HCT116 (cell line): ENCODE data around the gene GUK1. TPM values are rescaled to one million over a fixed set of nuclear protein-coding genes. Genes with fewer than 3 reads are reported as not detected.

ENCODE experiments used
- ATAC-seq: fragments of 200-7000 bp; cut with Tn5 transposase; 2 replicates; pipeline ENCODE4 v1.9.1; 2020; ENCODE audit warnings: mild to moderate bottlenecking, moderate library complexity
- BruUV-seq: library from RNA; stranded (reverse); fragments of 400-500 nt; replicated peaks from 2 replicates; lab custom pipeline; 2021; lab: Mats Ljungman, UMichigan
- CTCF ChIA-PET: fragments of 300-600 bp; sonication (Branson Sonifier 250); formaldehyde crosslinking; loops from one replicate; lab custom pipeline; 2021; ENCODE audit warnings: antibody characterized with exemption; lab: Charles Lee
- POLR2A ChIA-PET: fragments of 300-600, 350-600 bp; sonication (Branson Sonifier 250); formaldehyde crosslinking; loops from one replicate; lab custom pipeline; 2021; ENCODE audit warnings: antibody characterized with exemption; lab: Charles Lee
- RAD21 ChIA-PET, 2 experiments: fragments of 300-600 bp; sonication (Branson Sonifier 250); formaldehyde crosslinking; loops; one replicate each; lab custom pipeline; 2023; ENCODE audit warnings: low total read pairs in 2 of 2; ENCODE audit not compliant: uncharacterized antibody in 2 of 2, unreplicated experiment in 2 of 2, low non-redundant PET in 1 of 2; lab: Charles Lee
- DNase-seq: peaks from one replicate; pipeline ENCODE4 v3.0.0-alpha.2; 2010; ENCODE audit warnings: low read depth, low spot score
- H2AFZ ChIP-seq: fragments of 200-600 bp; shearing (Covaris generic), sonication (generic); 2 replicates; pipeline ENCODE4 v1.6.1; 2017; ENCODE audit warnings: low read depth, mixed run types, mixed read lengths, antibody characterized with exemption, low read length; ENCODE audit not compliant: poor library complexity, severe bottlenecking
- H3K27ac ChIP-seq: 2 replicates; pipeline ENCODE4 v1.5.1; 2012; ENCODE audit warnings: low read depth, low read length
- H3K27me3 ChIP-seq: fragments of 200-600 bp; sonication (generic); 2 replicates; pipeline ENCODE4 v1.6.1; 2016; ENCODE audit warnings: mixed run types, low read length, mixed read lengths; ENCODE audit not compliant: insufficient read depth
- H3K36me3 ChIP-seq, 2 experiments: fragments of 200-500 bp in 1 of 2; fragments of 200-600 bp in 1 of 2; sonication (Bioruptor generic) in 1 of 2; sonication (generic) in 1 of 2; 2 replicates each; pipeline versions ENCODE4 v1.5.1 to v1.6.1; 2014 to 2016; ENCODE audit warnings: low read length in 2 of 2, inconsistent platforms in 1 of 2, mixed read lengths in 1 of 2, mixed run types in 1 of 2; ENCODE audit not compliant: insufficient read depth in 2 of 2, control insufficient read depth in 1 of 2
- H3K4me1 ChIP-seq, 2 experiments: fragments of 200-600 bp in 1 of 2; sonication (generic) in 1 of 2; 2 replicates each; pipeline versions ENCODE4 v1.5.1 to v1.6.1; 2012 to 2017; ENCODE audit warnings: low read length in 2 of 2, inconsistent platforms in 1 of 2, mild to moderate bottlenecking in 1 of 2, mixed read lengths in 1 of 2, mixed run types in 1 of 2, moderate library complexity in 1 of 2; ENCODE audit not compliant: insufficient read depth in 2 of 2, control insufficient read depth in 1 of 2
- H3K4me2 ChIP-seq: fragments of 200-600 bp; sonication (generic); 2 replicates; pipeline ENCODE4 v1.6.1; 2017; ENCODE audit warnings: mixed run types, low read length, mixed read lengths
- H3K4me3 ChIP-seq, 2 experiments: fragments of 200-600 bp in 1 of 2; sonication (generic) in 1 of 2; replicated peaks in 1 of 2; 2 replicates each; pipeline ENCODE4 v1.5.1; 2011 to 2016; ENCODE audit warnings: low read length in 2 of 2, control low read depth in 1 of 2, low read depth in 1 of 2, mild to moderate bottlenecking in 1 of 2, mixed read lengths in 1 of 2, mixed run types in 1 of 2
- H3K79me2 ChIP-seq: fragments of 200-600 bp; sonication (generic); 2 replicates; pipeline ENCODE4 v1.6.1; 2017; ENCODE audit warnings: mild to moderate bottlenecking, mixed run types, low read length, moderate library complexity, mixed read lengths; ENCODE audit not compliant: insufficient read depth
- H3K9ac ChIP-seq: fragments of 200-600 bp; sonication (generic); 2 replicates; pipeline ENCODE4 v1.6.1; 2016; ENCODE audit warnings: low read length, mixed read lengths
- H3K9me2 ChIP-seq: fragments of 200-600 bp; sonication (generic), shearing (Covaris generic); 2 replicates; pipeline ENCODE4 v1.6.1; 2017; ENCODE audit warnings: mixed run types, mild to moderate bottlenecking, moderate library complexity; ENCODE audit not compliant: insufficient read depth
- H3K9me3 ChIP-seq, 2 experiments: fragments of 200-500 bp in 1 of 2; fragments of 200-600 bp in 1 of 2; sonication (Bioruptor generic) in 1 of 2; sonication (generic) in 1 of 2; 2 replicates each; pipeline ENCODE4 v1.6.1; 2014 to 2017; ENCODE audit warnings: low read length in 2 of 2, mixed read lengths in 2 of 2, inconsistent platforms in 1 of 2, low read depth in 1 of 2, mild to moderate bottlenecking in 1 of 2, mixed run types in 1 of 2, moderate library complexity in 1 of 2; ENCODE audit not compliant: control insufficient read depth in 1 of 2, insufficient read depth in 1 of 2
- H4K20me1 ChIP-seq: fragments of 200-600 bp; sonication (generic), shearing (Covaris generic); 2 replicates; pipeline ENCODE4 v1.6.1; 2017; ENCODE audit warnings: mixed run types, mild to moderate bottlenecking, moderate library complexity; ENCODE audit not compliant: insufficient read depth
- CBX3 ChIP-seq: IDR thresholded peaks from 2 replicates; pipeline ENCODE4 v1.6.1; 2012; ENCODE audit warnings: low read depth
- EZH2 ChIP-seq: fragments of 200-600 bp; sonication (generic); IDR thresholded peaks from 2 replicates; pipeline ENCODE4 v1.6.1; 2017; ENCODE audit warnings: antibody characterized with exemption, mixed run types
- FOSL1 ChIP-seq: IDR thresholded peaks from 2 replicates; pipeline ENCODE4 v1.6.1; 2012; ENCODE audit warnings: low read depth
- JUND ChIP-seq: IDR thresholded peaks from 2 replicates; pipeline ENCODE4 v1.6.1; 2012
- POLR2AphosphoS5 ChIP-seq: IDR thresholded peaks from 2 replicates; pipeline ENCODE4 v1.6.1; 2011; ENCODE audit warnings: mild to moderate bottlenecking, low read depth, low read length, moderate library complexity
- SP1 ChIP-seq: IDR thresholded peaks from 2 replicates; pipeline ENCODE4 v1.6.1; 2012; ENCODE audit warnings: low read depth
- ZBTB33 ChIP-seq: IDR thresholded peaks from 2 replicates; pipeline ENCODE4 v1.6.1; 2011; ENCODE audit warnings: mild to moderate bottlenecking, low read length, moderate library complexity; ENCODE audit not compliant: insufficient replicate concordance; ENCODE audit errors: extremely low read depth
- ZFX ChIP-seq: fragments of 450-650 bp; IDR thresholded peaks from 2 replicates; pipeline ENCODE4 v1.6.1; 2017
- ZNF274 ChIP-seq: fragments of 200-500 bp; sonication (Bioruptor generic); IDR thresholded peaks from 2 replicates; pipeline ENCODE4 v1.6.1; 2014; ENCODE audit warnings: mild to moderate bottlenecking, low read depth, low read length, inconsistent platforms
- intact Hi-C: fragments of 100-400 bp; cut with micrococcal nuclease; formaldehyde crosslinking; loops from 2 replicates; pipeline ENCODE4 v1.10.0; 2022
- total RNA-seq: library from RNA; stranded (reverse); gene quantifications from one replicate; pipeline ENCODE4 v1.2.1, GENCODE V29; 2021; ENCODE audit not compliant: unreplicated experiment
- TF ChIP-seq, protein P1 (sequence below), 3 experiments: fragments of 200-600 bp in 1 of 3; sonication (generic) in 1 of 3; IDR thresholded peaks in 2 of 3; conservative IDR thresholded peaks in 1 of 3; 2 replicates each; pipeline ENCODE4 v1.5.1; 2012 to 2017; ENCODE audit warnings: low read depth in 2 of 3, low read length in 2 of 3, antibody characterized with exemption in 1 of 3, borderline replicate concordance in 1 of 3, control low read depth in 1 of 3, mild to moderate bottlenecking in 1 of 3, mixed read lengths in 1 of 3, mixed run types in 1 of 3, moderate library complexity in 1 of 3; ENCODE audit not compliant: insufficient read depth in 1 of 3

Gene GUK1
- total RNA-seq, 1 experiment from 2014 or later = 145 TPM

DNA sequence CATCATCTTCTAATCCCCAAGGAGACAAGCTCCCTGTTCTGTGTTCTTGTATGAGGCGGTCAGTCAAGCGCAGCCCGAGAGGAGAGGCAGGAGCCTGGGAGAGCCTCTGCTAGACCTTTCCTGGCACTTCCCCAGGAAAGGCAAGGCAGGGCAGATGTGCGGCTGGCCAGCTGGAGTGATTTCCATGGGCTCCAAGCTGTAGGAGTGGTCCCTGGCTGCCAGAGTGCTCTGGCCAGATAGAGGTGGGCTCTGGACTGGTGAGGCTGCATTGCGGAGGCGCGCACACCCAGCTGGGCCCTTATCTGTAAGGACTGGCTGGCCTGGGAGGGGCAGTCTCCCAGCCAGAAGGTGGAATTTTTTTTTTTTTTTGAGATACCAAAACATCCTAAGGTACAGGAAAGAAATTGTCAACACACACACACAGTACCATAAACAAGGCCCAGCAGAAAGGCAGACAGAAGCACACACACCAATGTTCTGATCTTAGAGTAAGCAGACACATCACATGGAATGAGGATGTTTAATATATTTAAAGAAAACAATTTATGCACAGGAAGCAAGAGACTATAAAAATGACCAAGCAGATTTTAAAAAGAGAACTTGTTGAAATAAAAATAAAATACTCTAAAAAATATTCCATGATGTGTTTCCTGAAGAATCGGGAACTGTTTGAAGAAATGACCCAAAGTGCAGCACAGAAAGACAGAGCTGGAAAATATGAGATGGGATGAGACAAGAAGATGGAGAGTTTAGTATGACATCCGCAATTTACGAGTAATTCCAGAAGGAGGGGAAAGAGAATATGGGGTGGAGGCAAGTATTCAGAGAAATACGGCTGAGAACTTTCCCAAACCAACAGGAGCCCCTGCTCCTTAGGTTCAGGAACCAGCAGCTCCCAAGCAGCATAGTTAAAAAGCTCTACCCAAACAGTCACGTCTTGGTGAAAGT, 38.9 kb downstream of the GUK1 start:
- no peak for ATAC-seq
- no peaks in the 10 kb centered on the region for H3K27me3 ChIP-seq
- TF ChIP-seq SP1 (no peak), FOSL1 (no peak), ZFX (no peak), JUND (no peak), ZBTB33 (no peak), CBX3 (no peak), POLR2AphosphoS5 (no peak), ZNF274 (no peak), EZH2 (no peak)
- TF ChIP-seq, protein P1, sequence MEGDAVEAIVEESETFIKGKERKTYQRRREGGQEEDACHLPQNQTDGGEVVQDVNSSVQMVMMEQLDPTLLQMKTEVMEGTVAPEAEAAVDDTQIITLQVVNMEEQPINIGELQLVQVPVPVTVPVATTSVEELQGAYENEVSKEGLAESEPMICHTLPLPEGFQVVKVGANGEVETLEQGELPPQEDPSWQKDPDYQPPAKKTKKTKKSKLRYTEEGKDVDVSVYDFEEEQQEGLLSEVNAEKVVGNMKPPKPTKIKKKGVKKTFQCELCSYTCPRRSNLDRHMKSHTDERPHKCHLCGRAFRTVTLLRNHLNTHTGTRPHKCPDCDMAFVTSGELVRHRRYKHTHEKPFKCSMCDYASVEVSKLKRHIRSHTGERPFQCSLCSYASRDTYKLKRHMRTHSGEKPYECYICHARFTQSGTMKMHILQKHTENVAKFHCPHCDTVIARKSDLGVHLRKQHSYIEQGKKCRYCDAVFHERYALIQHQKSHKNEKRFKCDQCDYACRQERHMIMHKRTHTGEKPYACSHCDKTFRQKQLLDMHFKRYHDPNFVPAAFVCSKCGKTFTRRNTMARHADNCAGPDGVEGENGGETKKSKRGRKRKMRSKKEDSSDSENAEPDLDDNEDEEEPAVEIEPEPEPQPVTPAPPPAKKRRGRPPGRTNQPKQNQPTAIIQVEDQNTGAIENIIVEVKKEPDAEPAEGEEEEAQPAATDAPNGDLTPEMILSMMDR (IDR thresholded peaks at IDR 0.05 in 2 of 3, conservative IDR thresholded peaks at IDR 0.05 in 1 of 3; ENCODE audit: borderline replicate concordance in 1 of 3, insufficient read depth in 1 of 3, low read depth in 2 of 3, low read length in 2 of 3) = no peak
- no peaks in the 10 kb centered on the region for H3K36me3 ChIP-seq
- CTCF ChIA-PET = interaction anchor here (1.2 to 1.4 kb wide), 2 partner anchors 14 to 179 kb away, joined by 3 to 4 read pairs; partner anchors contain the start of gene IBA57
- no peaks in the 10 kb centered on the region for H3K9me2 ChIP-seq
- BruUV-seq = no TSS peak
- no peaks in the 10 kb centered on the region for H3K79me2 ChIP-seq
- no peaks in the 10 kb centered on the region for H4K20me1 ChIP-seq
- intact Hi-C loops = no loop called here
- H3K4me2 ChIP-seq = no peak overlapping the region
- peaks cover 0 to 18% of the 10 kb centered on the region in 2 experiments; a peak in 2 of 4 replicates for H3K4me1 ChIP-seq
- H3K27ac ChIP-seq = no peak overlapping the region
- no peak overlapping the region for H2AFZ ChIP-seq
- no peak overlapping the region for H3K9ac ChIP-seq
- no peak for DNase-seq
- H3K9me3 ChIP-seq = no peaks in the 10 kb centered on the region
- no peak overlapping the region for H3K4me3 ChIP-seq
- POLR2A ChIA-PET = no interaction called here
- RAD21 ChIA-PET = no interaction called here
